Measurements from ENCODE around the gene SMARCC1.

The SMARCC1 gene

DNA sequence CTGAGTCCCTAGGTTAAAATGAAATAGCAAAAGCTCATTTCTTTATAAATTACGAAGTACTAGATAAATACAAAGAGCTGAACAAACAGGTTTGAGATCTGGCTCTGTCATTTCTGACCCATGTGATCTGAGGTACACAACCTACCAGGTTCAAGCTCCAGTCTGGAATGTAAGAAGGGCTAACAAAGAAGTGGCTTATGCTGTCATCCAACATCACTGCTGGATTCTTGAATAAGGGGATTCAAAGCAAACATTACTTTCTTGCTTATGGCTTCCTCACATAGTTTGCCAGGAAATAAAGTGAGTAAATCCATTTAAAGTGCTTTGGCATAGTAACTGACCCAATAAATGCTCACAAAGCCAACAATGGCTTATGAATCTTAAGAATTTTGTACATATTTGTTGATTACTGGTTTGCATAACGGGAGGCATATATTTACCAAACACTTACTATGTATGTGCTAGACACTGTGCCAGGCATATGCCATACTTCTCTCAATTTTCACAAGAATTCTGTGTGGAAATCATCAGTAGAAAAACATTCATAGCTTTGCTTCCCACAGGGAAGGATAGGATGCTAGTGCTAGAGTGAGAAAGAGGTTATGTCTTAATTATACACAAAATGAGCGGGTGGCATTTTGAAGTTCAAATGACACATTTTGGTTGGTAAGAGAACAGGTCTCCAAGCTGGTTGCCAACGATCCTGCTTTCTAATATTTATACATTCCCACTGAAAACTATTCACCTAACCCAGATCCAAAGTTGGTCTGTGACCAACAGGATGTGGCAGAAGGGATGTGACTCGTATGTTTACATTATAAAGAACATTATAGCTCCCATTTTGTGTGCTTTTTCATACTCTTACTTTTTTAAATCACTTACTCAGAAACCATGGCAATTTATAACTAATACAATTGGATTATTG is 164.3 kb downstream of the SMARCC1 start:
- TF ChIP-seq, protein P1, sequence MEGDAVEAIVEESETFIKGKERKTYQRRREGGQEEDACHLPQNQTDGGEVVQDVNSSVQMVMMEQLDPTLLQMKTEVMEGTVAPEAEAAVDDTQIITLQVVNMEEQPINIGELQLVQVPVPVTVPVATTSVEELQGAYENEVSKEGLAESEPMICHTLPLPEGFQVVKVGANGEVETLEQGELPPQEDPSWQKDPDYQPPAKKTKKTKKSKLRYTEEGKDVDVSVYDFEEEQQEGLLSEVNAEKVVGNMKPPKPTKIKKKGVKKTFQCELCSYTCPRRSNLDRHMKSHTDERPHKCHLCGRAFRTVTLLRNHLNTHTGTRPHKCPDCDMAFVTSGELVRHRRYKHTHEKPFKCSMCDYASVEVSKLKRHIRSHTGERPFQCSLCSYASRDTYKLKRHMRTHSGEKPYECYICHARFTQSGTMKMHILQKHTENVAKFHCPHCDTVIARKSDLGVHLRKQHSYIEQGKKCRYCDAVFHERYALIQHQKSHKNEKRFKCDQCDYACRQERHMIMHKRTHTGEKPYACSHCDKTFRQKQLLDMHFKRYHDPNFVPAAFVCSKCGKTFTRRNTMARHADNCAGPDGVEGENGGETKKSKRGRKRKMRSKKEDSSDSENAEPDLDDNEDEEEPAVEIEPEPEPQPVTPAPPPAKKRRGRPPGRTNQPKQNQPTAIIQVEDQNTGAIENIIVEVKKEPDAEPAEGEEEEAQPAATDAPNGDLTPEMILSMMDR (IDR thresholded peaks at IDR 0.05; ENCODE audit: insufficient read depth, missing control alignments): no peak
- DNase-seq (ENCODE audit: insufficient read length, low spot score) (no peak), FAIRE-seq (no peak)

DNA sequence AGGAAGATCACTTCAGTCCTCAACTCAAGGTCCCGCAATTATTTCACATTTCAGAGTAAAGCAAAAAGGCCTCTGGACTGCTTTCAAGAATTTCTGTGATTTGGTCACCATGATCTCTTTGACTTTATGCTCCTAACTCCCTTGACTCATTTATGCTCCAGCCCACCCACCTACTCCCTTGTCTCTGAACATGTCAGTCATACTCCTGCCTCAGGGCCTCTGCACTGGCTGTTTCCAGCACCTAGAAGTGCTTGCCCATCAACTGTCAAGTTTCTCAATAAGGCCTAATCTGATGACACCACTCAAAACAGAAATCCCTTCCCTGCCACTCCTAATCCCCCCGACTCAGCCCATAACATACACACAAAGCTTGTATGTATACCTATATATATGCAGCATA is 166.9 kb downstream of the SMARCC1 start:
- DNase-seq (ENCODE audit: insufficient read length, low spot score): no peak
- TF ChIP-seq, protein P1 (IDR thresholded peaks at IDR 0.05; ENCODE audit: insufficient read depth, missing control alignments): no peak
- no peak for FAIRE-seq

DNA sequence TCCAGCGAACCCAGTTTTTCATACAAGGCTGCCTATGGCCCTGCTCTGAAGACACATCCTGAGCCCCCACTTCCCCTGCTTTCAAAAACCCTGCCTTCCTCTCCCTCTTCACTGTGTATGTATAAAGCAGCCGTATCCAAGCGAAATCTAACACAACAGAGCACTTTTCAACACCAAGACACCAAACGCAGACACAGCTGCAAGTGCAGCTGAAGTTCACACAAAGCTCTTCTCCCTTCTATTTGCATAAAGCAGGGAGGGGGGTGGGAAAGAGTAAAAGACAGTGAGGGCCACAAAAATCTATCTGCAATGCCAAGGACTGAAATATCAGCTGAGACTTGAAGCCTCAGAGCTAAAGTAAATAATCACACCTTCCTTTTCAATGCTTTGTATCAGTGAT is 168.0 kb downstream of the SMARCC1 start:
- DNase-seq (ENCODE audit: insufficient read length, low spot score) (no peak), FAIRE-seq (no peak)
- TF ChIP-seq, protein P1 (IDR thresholded peaks at IDR 0.05; ENCODE audit: insufficient read depth, missing control alignments): no peak

DNA sequence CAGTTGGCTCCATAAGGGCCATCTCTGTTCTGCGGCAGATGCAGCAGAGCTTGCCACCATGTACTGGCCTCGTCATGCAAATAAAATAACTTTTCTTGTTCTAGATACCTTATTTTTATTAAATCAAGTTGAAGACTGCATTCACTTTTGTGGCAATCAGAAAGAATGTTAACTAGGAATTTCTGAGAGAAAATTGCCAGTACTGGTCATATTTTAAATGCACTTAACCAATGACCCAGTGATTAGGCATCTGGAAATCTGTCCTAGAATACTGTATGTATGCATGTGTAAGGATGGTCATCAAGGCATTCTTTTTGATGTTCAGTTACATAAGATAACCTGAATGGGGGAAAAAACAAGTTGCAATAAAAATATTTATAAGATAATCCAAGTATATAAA is 168.8 kb downstream of the SMARCC1 start:
- TF ChIP-seq, protein P1 (IDR thresholded peaks at IDR 0.05; ENCODE audit: insufficient read depth, missing control alignments): no peak
- DNase-seq (ENCODE audit: insufficient read length, low spot score): no peak
- no peak for FAIRE-seq

DNA sequence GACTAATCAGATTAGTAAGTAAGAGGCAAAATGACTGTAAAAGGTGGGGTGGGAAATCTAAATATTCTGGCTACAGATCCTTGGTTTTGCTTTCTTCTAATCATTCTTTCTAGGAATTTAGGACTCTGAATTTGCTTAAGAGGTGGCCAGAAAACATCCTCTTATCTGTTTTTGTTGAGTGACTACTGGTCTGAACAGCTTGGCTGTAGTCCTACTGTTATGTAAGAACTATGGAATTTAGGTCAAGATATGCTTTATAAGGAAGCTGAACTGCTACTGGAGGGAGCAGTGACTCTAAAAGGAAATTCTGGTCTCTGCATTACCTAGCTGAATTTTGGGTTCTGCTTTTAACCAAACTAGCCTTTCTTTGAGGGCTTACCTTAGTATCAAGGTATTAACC is 169.5 kb downstream of the SMARCC1 start:
- FAIRE-seq (no peak), DNase-seq (ENCODE audit: insufficient read length, low spot score) (no peak)
- TF ChIP-seq, protein P1 (IDR thresholded peaks at IDR 0.05; ENCODE audit: insufficient read depth, missing control alignments): no peak

DNA sequence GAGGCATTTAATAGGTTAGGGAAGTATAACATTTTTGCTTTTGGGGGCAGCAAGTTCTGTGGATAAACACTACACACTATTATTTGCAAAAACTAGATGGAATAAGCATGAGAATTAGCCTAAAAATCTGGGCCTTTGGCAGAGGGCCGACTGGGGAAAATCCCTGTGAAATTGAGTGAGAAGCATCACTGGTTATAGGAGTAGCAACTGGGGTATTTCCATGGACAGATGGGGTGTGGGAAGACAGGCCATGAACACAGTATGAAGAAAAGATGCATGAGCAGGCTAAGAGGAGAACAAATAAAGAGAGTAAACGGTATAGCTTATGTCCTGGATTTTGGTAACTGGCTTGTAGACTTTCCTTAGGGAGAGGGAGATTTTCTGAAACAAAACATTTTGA is 170.1 kb downstream of the SMARCC1 start:
- FAIRE-seq: no peak
- no peak for DNase-seq (ENCODE audit: insufficient read length, low spot score)
- TF ChIP-seq, protein P1 (IDR thresholded peaks at IDR 0.05; ENCODE audit: insufficient read depth, missing control alignments): no peak

DNA sequence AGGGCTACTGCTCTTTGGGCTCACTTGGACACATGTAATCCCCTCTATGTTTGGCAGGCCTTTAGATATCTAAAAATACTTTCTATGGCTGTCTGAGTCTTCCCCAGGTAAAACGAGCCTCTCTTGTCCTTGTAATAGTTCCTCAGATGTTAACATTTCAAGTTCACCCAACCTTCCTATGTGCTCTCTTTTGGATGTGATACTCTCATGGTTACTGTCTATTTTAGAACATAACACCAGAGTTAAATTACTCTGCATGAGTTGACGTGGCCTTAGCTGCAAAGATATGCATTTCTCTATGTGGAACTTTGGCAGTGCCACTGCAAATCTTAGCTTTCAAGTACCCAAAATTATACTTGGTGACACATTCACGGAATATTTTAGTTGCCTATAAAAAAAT is 171.1 kb downstream of the SMARCC1 start:
- DNase-seq (ENCODE audit: insufficient read length, low spot score) (no peak), FAIRE-seq (no peak)
- TF ChIP-seq, protein P1 (IDR thresholded peaks at IDR 0.05; ENCODE audit: insufficient read depth, missing control alignments): no peak
